ES-I3 (cell line): Measurements from ENCODE around the gene ADM2.

ENCODE experiments used
- H3K36me3 ChIP-seq: 2 replicates; pipeline ENCODE4 v1.6.1; 2013; ENCODE audit warnings: mild to moderate bottlenecking, low read length, control low read depth, moderate library complexity; ENCODE audit not compliant: insufficient read depth
- H3K4me1 ChIP-seq: 2 replicates; pipeline ENCODE4 v1.6.1; 2013; ENCODE audit warnings: mild to moderate bottlenecking, control low read depth, low read length; ENCODE audit not compliant: insufficient read depth
- H3K9ac ChIP-seq: 2 replicates; pipeline ENCODE4 v1.6.1; 2013; ENCODE audit warnings: low read depth, mild to moderate bottlenecking, low read length, moderate library complexity
- H3K9me3 ChIP-seq: 2 replicates; pipeline ENCODE4 v1.6.1; 2013; ENCODE audit warnings: mild to moderate bottlenecking, low read length, moderate library complexity; ENCODE audit not compliant: control insufficient read depth, insufficient read depth

Gene ADM2

GRCh38 chr22:50455201-50455600 is 26.1 kb upstream of the ADM2 start:
- H3K36me3 ChIP-seq = no peaks in the 10 kb centered on the region; the same call in 1 of the 2 replicates
- no peak overlapping the region for H3K9ac ChIP-seq
- H3K4me1 ChIP-seq = no peaks in the 10 kb centered on the region
- H3K9me3 ChIP-seq = no peaks in the 10 kb centered on the region

DNA sequence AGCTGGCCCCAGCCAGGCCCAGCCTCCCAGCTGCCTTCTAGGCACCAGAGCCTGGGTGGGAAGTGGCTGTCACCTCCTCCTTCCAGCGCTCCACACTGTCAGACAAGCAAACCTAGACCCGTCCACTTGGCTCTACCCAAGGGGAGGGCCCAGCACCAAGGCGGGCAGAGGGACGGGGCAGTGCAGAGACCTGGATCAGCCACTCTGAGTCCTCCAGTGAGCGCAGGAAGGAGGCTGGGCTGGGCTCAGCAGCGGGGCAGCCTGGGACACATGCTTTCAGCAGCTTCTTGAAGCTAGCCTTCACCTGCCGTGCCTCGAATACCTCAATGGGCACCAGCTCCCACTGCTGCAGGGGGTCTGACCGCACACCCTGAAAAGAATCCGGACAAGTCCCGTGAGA is 25.3 kb upstream of the ADM2 start:
- no peaks in the 10 kb centered on the region; the same call in 1 of the 2 replicates for H3K36me3 ChIP-seq
- H3K9ac ChIP-seq = no peak overlapping the region
- no peaks in the 10 kb centered on the region for H3K9me3 ChIP-seq
- no peaks in the 10 kb centered on the region for H3K4me1 ChIP-seq

GRCh38 chr22:50456466-50457234 is 24.7 kb upstream of the ADM2 start:
- H3K9ac ChIP-seq = no peak overlapping the region
- no peaks in the 10 kb centered on the region for H3K9me3 ChIP-seq
- H3K4me1 ChIP-seq = no peaks in the 10 kb centered on the region
- H3K36me3 ChIP-seq = no peaks in the 10 kb centered on the region; the same call in 1 of the 2 replicates

DNA sequence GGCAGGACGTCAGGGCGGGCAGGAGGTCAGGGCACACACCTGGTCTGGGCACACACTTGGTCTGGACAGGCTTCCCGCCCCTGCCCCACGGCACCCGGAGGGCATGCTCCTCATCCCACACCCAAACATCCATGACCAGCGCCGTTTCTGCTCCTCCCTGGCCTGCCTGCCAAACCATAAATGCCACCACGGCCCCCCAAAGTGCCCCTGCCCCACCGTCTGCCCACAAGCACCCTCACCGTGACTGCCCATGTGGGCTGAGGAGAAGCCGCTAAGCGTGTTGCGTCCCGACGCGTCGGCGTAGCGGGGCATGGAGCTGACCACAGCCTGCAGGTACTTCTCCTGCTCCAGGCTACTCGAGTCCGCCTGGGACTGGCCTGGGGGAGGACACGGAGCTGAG is 22.3 kb upstream of the ADM2 start:
- H3K9me3 ChIP-seq = no peaks in the 10 kb centered on the region
- no peaks in the 10 kb centered on the region; the same call in 1 of the 2 replicates for H3K36me3 ChIP-seq
- no peaks in the 10 kb centered on the region for H3K4me1 ChIP-seq
- H3K9ac ChIP-seq = no peak overlapping the region

- no peaks in the 10 kb centered on the region for H3K36me3 ChIP-seq
- no peak overlapping the region for H3K9ac ChIP-seq
- no peaks in the 10 kb centered on the region for H3K9me3 ChIP-seq
- no peaks in the 10 kb centered on the region for H3K4me1 ChIP-seq
Measured at GRCh38 chr22:50459496-50460140, 21.7 kb upstream of the ADM2 start.

DNA sequence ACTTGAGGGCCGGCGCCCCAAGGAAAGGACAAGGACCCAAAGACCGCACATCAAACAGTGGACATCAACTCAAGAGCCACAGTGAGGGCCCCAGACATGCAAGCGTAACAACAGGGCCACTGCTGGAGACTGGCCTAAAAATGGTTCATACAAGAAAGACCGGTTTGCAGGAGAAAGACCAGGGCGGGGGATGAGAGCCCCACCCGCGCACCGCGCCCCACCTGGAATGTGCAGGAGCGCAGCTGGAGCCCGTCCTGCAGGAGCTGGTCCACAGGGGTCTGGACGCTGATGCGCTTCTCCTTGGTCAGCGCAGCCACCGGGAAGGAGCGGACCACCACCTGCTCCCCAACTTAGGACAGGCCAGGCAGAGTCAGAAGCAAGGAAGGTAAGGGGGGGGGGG is 20.4 kb upstream of the ADM2 start:
- Histone ChIP-seq H3K4me1 (no peaks in the 10 kb centered on the region), H3K9ac (no peak overlapping the region), H3K36me3 (no peaks in the 10 kb centered on the region; the same call in 1 of the 2 replicates), H3K9me3 (no peaks in the 10 kb centered on the region)

DNA sequence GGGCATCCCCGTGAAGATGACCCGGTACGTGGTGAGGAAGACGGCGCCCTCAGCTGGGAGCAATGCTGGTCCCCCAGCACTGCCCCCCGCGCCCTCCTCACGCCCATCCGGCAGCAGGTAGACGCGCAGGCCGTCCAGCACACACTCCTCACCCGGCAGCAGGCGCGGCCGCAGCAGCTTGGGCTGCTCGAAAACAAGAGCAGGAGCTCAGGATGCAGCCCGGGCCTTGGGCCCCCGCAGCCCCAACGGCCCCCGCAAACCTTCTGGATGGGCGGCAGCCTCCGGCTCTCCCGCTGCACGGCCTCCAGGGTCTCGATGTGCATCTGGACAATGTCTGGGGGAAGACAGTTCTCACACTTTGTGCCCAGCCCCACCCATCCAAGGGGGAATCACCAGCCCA is 19.8 kb upstream of the ADM2 start:
- Histone ChIP-seq H3K4me1 (no peaks in the 10 kb centered on the region), H3K9me3 (no peaks in the 10 kb centered on the region), H3K9ac (no peak overlapping the region), H3K36me3 (no peaks in the 10 kb centered on the region; the same call in 1 of the 2 replicates)

- Histone ChIP-seq H3K9me3 (no peaks in the 10 kb centered on the region), H3K36me3 (no peaks in the 10 kb centered on the region; the same call in 1 of the 2 replicates), H3K4me1 (no peaks in the 10 kb centered on the region), H3K9ac (no peak overlapping the region)
Measured at GRCh38 chr22:50461979-50462540, 19.3 kb upstream of the ADM2 start.

GRCh38 chr22:50463188-50463900 is 18.0 kb upstream of the ADM2 start:
- Histone ChIP-seq H3K36me3 (no peaks in the 10 kb centered on the region; the same call in 1 of the 2 replicates), H3K9me3 (no peaks in the 10 kb centered on the region)

DNA sequence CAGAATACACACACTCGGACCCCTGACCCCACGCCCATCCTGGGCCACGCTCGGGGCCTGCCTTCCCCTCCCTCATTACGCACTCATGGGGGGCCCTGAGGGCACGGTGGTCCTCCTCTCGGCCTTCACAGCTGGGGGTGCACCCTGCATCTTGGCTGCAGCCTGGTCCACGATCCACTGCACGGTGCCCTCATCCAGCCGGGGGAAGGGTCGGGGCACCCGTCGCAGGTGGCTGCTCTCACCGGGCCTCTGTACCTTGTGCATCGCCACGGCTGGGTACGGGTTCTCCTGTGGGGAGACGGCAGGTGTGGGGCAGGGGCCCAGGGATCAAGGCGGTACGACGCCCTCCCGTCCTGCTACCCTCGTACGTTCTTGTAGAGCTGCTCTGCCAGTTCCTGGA is 16.9 kb upstream of the ADM2 start:
- Histone ChIP-seq H3K9me3 (no peaks in the 10 kb centered on the region), H3K36me3 (no peaks in the 10 kb centered on the region; the same call in 1 of the 2 replicates), H3K9ac (no peak overlapping the region), H3K4me1 (peaks cover 4% of the 10 kb centered on the region; the same call in 1 of the 2 replicates)

More at GRCh38 chr22:50463188-50463900, 18.0 kb upstream of the ADM2 start:
- Histone ChIP-seq H3K9ac (no peak overlapping the region), H3K4me1 (no peaks in the 10 kb centered on the region)

- peaks cover 13% of the 10 kb centered on the region for H3K4me1 ChIP-seq
- H3K9me3 ChIP-seq = no peaks in the 10 kb centered on the region
- no peak overlapping the region for H3K9ac ChIP-seq
- H3K36me3 ChIP-seq = no peaks in the 10 kb centered on the region; the same call in 1 of the 2 replicates
Measured at GRCh38 chr22:50465066-50465930, 16.0 kb upstream of the ADM2 start.

DNA sequence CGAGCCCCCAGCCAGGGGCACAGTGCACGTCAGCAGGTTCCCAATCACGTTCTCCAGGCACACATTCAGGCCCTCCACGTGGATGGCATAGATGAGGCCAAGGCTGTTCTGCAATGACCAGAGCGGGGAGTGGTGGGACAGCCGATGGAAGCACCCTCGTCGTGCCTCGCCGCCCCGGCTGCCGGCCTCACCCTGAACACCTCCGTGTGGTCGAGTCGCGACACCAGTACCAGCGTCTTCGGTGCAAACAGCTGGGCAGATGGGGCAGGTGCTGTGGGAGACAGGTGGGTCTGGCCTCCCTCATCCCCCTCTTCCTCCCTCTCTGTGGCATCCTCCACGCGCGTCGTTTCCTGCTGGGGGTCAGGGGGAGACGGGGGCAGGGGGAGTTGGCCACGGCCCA is 14.0 kb upstream of the ADM2 start:
- no peaks in the 10 kb centered on the region; the same call in 1 of the 2 replicates for H3K36me3 ChIP-seq

DNA sequence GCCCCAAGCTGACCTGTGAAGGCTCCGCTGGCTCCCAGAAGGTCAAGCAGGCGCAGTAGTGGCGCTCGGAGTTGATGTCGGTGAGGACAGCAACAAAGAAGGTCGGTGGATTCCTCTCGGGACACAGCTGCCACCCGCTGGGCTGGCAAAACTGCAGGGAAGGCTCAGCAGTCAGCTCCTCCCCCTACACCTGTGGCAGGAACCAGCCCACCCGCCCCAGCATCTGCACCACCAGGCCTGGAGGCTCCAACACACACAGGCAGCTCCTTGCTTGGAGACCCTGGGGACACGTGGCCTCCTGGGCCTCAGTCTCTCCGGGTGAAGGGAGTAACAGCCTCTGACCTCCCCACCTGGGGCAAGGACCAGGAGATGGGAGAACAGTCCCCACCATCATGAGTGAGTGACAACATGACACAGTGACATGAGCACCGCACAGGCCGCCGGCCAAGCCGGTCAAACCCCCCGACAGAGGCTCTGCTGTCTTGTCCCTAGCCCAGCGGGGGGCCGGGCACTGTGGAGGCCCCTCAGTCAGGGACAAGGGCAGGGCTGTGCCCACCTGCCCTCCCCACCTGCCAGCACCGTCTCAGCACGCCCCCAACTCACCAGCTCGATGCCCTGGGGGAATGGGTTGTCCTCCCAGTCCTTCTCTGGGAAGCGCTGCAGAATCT is 13.4 kb upstream of the ADM2 start:
- no peaks in the 10 kb centered on the region; the same call in 1 of the 2 replicates for H3K36me3 ChIP-seq
- no peak overlapping the region for H3K9ac ChIP-seq
- peaks cover 18% of the 10 kb centered on the region for H3K4me1 ChIP-seq
- H3K9me3 ChIP-seq = no peaks in the 10 kb centered on the region

More for the DNA sequence above, 14.0 kb upstream of the ADM2 start:
- Histone ChIP-seq H3K4me1 (peaks cover 18% of the 10 kb centered on the region), H3K9me3 (no peaks in the 10 kb centered on the region), H3K9ac (no peak overlapping the region)
